Astrocyte (in vitro differentiated cells and primary cell): ENCODE data around the gene SCUBE1. TPM values are rescaled to one million over a fixed set of nuclear protein-coding genes. Genes with fewer than 3 reads are reported as not detected.

Experiments
- DNase-seq: peaks from one replicate; pipeline ENCODE4 v3.0.0-alpha.2; 2010; ENCODE audit warnings: low read depth
- FAIRE-seq: peaks from 2 replicates; lab custom pipeline; 2011; peaks lifted over from hg19 to GRCh38; lab: Jason Lieb, UNC
- H2AFZ ChIP-seq: 2 replicates; pipeline ENCODE4 v1.6.0; 2012; ENCODE audit warnings: low read depth, low read length, inconsistent platforms
- H3K27ac ChIP-seq: 2 replicates; pipeline ENCODE4 v1.5.1; 2011; ENCODE audit warnings: low read depth, low read length, inconsistent platforms
- H3K27me3 ChIP-seq: 2 replicates; pipeline ENCODE4 v1.6.0; 2011; ENCODE audit warnings: low read length, inconsistent platforms; ENCODE audit not compliant: insufficient read depth
- H3K36me3 ChIP-seq: 2 replicates; pipeline ENCODE4 v1.5.1; 2011; ENCODE audit warnings: low read length, inconsistent platforms; ENCODE audit not compliant: insufficient read depth
- H3K4me1 ChIP-seq: 2 replicates; pipeline ENCODE4 v1.5.1; 2011; ENCODE audit warnings: low read length, inconsistent platforms; ENCODE audit not compliant: insufficient read depth
- H3K4me2 ChIP-seq: 2 replicates; pipeline ENCODE4 v1.6.0; 2012; ENCODE audit warnings: low read length, inconsistent platforms
- H3K4me3 ChIP-seq: 2 replicates; pipeline ENCODE4 v1.5.1; 2011; ENCODE audit warnings: low read depth, mild to moderate bottlenecking, low read length, inconsistent platforms; ENCODE audit not compliant: insufficient read depth
- H3K79me2 ChIP-seq: 2 replicates; pipeline ENCODE4 v1.6.0; 2012; ENCODE audit warnings: mild to moderate bottlenecking, low read length, inconsistent platforms; ENCODE audit not compliant: insufficient read depth
- H3K9ac ChIP-seq: 2 replicates; pipeline ENCODE4 v1.6.0; 2012; ENCODE audit warnings: mild to moderate bottlenecking, low read length, inconsistent platforms
- H3K9me3 ChIP-seq: 2 replicates; pipeline ENCODE4 v1.5.1; 2012; ENCODE audit warnings: low read depth, mild to moderate bottlenecking, low read length, inconsistent platforms; ENCODE audit not compliant: insufficient read depth
- H4K20me1 ChIP-seq: 2 replicates; pipeline ENCODE4 v1.6.0; 2012; ENCODE audit warnings: low read length, inconsistent platforms; ENCODE audit not compliant: insufficient read depth
- H3K27ac Mint-ChIP-seq: one replicate; pipeline ENCODE4 v1.8.0; 2021; ENCODE audit warnings: mild to moderate bottlenecking, mixed read lengths; ENCODE audit not compliant: unreplicated experiment
- H3K27me3 Mint-ChIP-seq: one replicate; pipeline ENCODE4 v1.8.0; 2021; ENCODE audit warnings: low read depth, mixed read lengths; ENCODE audit not compliant: unreplicated experiment
- H3K36me3 Mint-ChIP-seq: one replicate; pipeline ENCODE4 v1.8.0; 2021; ENCODE audit warnings: low read depth, mixed read lengths; ENCODE audit not compliant: unreplicated experiment
- H3K4me1 Mint-ChIP-seq: one replicate; pipeline ENCODE4 v1.8.0; 2021; ENCODE audit warnings: low read depth, mixed read lengths; ENCODE audit not compliant: unreplicated experiment
- H3K4me3 Mint-ChIP-seq: one replicate; pipeline ENCODE4 v1.8.0; 2021; ENCODE audit warnings: mild to moderate bottlenecking, moderate library complexity, mixed read lengths; ENCODE audit not compliant: unreplicated experiment
- H3K9me3 Mint-ChIP-seq: one replicate; pipeline ENCODE4 v1.8.0; 2021; ENCODE audit warnings: mild to moderate bottlenecking, mixed read lengths; ENCODE audit not compliant: unreplicated experiment
- EZH2 ChIP-seq: IDR thresholded peaks from 2 replicates; pipeline ENCODE4 v1.6.1; 2012; ENCODE audit warnings: mild to moderate bottlenecking, low read length, inconsistent platforms; ENCODE audit not compliant: insufficient read depth
- total RNA-seq: library from RNA; stranded (reverse); gene quantifications from 2 replicates; pipeline ENCODE4 v1.2.1, GENCODE V29; 2021
- TF ChIP-seq, protein P1 (sequence below): IDR thresholded peaks from 2 replicates; pipeline ENCODE4 v1.5.1; 2011; ENCODE audit warnings: low read depth, mild to moderate bottlenecking, inconsistent platforms, low read length, moderate library complexity; ENCODE audit not compliant: insufficient read depth

The SCUBE1 gene
- total RNA-seq, 1 donor from 2014 or later, result 0.07 TPM

DNA sequence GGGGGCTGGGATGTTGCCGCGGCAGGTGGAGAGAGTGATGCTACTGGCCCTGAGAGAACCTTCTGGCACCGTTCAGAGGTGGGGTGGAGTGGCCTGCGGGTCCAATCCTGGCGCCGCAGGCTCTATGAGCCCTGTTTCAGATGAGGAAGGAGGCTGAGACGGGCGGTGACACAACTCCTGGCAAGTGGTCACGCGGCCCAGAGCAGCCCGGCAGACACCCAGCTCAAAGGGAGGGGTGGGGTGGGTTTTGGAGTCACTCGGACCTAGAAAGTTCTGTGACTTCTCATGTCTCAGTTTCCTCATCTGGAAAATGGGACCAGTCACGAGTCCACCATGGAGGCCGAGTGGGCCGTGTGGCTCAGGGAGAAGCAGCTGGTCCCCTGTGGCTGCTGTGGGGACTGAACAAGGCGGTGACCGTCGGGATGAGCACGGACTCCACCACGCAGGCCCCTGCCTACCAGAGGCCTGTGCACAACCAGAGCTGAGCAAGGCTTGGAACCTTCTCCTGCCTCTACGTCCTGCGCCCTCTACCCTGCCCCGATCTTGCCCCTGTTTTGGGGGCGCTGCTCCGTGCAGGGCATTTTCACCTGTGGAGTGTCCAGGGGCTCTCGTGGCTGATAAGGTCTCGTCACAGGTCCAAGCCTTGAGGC, 188.2 kb downstream of the SCUBE1 start:
- no peaks in the 10 kb centered on the region for H3K27me3 ChIP-seq
- FAIRE-seq (no peak), DNase-seq (no peak)
- no peak overlapping the region for H3K4me2 ChIP-seq
- H3K79me2 ChIP-seq, result peaks cover 83% of the 10 kb centered on the region
- TF ChIP-seq, protein P1, sequence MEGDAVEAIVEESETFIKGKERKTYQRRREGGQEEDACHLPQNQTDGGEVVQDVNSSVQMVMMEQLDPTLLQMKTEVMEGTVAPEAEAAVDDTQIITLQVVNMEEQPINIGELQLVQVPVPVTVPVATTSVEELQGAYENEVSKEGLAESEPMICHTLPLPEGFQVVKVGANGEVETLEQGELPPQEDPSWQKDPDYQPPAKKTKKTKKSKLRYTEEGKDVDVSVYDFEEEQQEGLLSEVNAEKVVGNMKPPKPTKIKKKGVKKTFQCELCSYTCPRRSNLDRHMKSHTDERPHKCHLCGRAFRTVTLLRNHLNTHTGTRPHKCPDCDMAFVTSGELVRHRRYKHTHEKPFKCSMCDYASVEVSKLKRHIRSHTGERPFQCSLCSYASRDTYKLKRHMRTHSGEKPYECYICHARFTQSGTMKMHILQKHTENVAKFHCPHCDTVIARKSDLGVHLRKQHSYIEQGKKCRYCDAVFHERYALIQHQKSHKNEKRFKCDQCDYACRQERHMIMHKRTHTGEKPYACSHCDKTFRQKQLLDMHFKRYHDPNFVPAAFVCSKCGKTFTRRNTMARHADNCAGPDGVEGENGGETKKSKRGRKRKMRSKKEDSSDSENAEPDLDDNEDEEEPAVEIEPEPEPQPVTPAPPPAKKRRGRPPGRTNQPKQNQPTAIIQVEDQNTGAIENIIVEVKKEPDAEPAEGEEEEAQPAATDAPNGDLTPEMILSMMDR, result no peak
- TF ChIP-seq EZH2, result no peak
- no peaks in the 10 kb centered on the region for H3K36me3 ChIP-seq
- peaks cover 2% of the 10 kb centered on the region for H3K27me3 Mint-ChIP-seq
- no peak overlapping the region for H3K27ac ChIP-seq
- no peak overlapping the region for H3K27ac Mint-ChIP-seq
- H3K9ac ChIP-seq, result no peak overlapping the region
- H2AFZ ChIP-seq, result no peak overlapping the region
- no peaks in the 10 kb centered on the region for H3K9me3 Mint-ChIP-seq
- H3K36me3 Mint-ChIP-seq, result peaks cover 2% of the 10 kb centered on the region
- peaks cover 9% of the 10 kb centered on the region for H3K4me1 ChIP-seq
- H3K4me1 Mint-ChIP-seq, result peaks cover 4% of the 10 kb centered on the region
- no peak overlapping the region for H3K4me3 Mint-ChIP-seq
- H3K9me3 ChIP-seq, result no peaks in the 10 kb centered on the region
- H4K20me1 ChIP-seq, result peaks cover 64% of the 10 kb centered on the region
- H3K4me3 ChIP-seq, result no peak overlapping the region

GRCh38 chr22:43153899-43154298, 189.3 kb downstream of the SCUBE1 start:
- Mint-ChIP-seq H3K36me3 (peaks cover 2% of the 10 kb centered on the region), H3K9me3 (no peaks in the 10 kb centered on the region), H3K27ac (no peak overlapping the region), H3K27me3 (peaks cover 2% of the 10 kb centered on the region), H3K4me3 (peak overlapping the region; percentile 16), H3K4me1 (peaks cover 4% of the 10 kb centered on the region)
- H4K20me1 ChIP-seq, result peaks cover 53% of the 10 kb centered on the region
- H2AFZ ChIP-seq, result no peak overlapping the region
- H3K27ac ChIP-seq, result no peak overlapping the region
- peaks cover 9% of the 10 kb centered on the region for H3K4me1 ChIP-seq
- H3K36me3 ChIP-seq, result no peaks in the 10 kb centered on the region
- peaks cover 73% of the 10 kb centered on the region for H3K79me2 ChIP-seq
- no peaks in the 10 kb centered on the region for H3K27me3 ChIP-seq
- TF ChIP-seq, protein P1, result no peak
- no peak for TF ChIP-seq EZH2
- H3K4me2 ChIP-seq, result peak overlapping the region; percentile 74
- no peak overlapping the region for H3K9ac ChIP-seq
- FAIRE-seq (no peak), DNase-seq (no peak)
- H3K9me3 ChIP-seq, result no peaks in the 10 kb centered on the region
- no peak overlapping the region for H3K4me3 ChIP-seq
